Ovary (tissue), 9 donors: Measurements from ENCODE around the gene THOC7. TPM values are rescaled to one million over a fixed set of nuclear protein-coding genes. Genes with fewer than 3 reads are reported as not detected.

Source experiments
- DNase-seq, 5 donors: peaks; one replicate each; pipeline ENCODE4 v3.0.0-alpha.2; 2019 to 2020
- H3K27ac ChIP-seq, 2 donors: fragments of 200-600 bp; one replicate each; pipeline versions ENCODE4 v1.5.1 to v1.8.0; 2019 to 2022
- H3K27me3 ChIP-seq: fragments of 200-600 bp; one replicate; pipeline ENCODE4 v1.8.0; 2022
- H3K36me3 ChIP-seq: fragments of 200-600 bp; sonication (generic); one replicate; pipeline ENCODE4 v1.5.1; 2019
- H3K4me1 ChIP-seq: one replicate; pipeline ENCODE4 v1.8.1; 2013; ENCODE audit warnings: mild to moderate bottlenecking, moderate library complexity; ENCODE audit not compliant: insufficient read depth
- H3K4me3 ChIP-seq: fragments of 200-600 bp; sonication (generic); one replicate; pipeline ENCODE4 v1.5.1; 2017
- H3K9me3 ChIP-seq, 2 donors: fragments of 200-600 bp in 1 of 2; sonication (generic) in 1 of 2; one replicate each; pipeline versions ENCODE4 v1.5.1 to v1.8.1; 2013 to 2019; ENCODE audit warnings: mild to moderate bottlenecking in 1 of 2, moderate library complexity in 1 of 2
- CTCF ChIP-seq, 3 donors: fragments of 450-650 bp in 2 of 3; fragments of 200-600 bp in 1 of 3; IDR thresholded peaks; one replicate each; pipeline versions ENCODE4 v1.5.1 to v1.8.0; 2016 to 2022; ENCODE audit warnings: antibody characterized with exemption in 3 of 3, mild to moderate bottlenecking in 1 of 3
- EP300 ChIP-seq: sonication (generic); formaldehyde crosslinking; IDR thresholded peaks from one replicate; pipeline ENCODE4 v1.6.1; 2017; ENCODE audit warnings: antibody characterized with exemption
- POLR2A ChIP-seq: fragments of 450-650 bp; IDR thresholded peaks from one replicate; pipeline ENCODE4 v1.6.1; 2017; ENCODE audit warnings: antibody characterized with exemption, mild to moderate bottlenecking, moderate library complexity
- WGBS, 3 donors: extraction: QIAGEN DNeasy Blood & Tissue Kit in 1 of 3; methylation state at CpG; one replicate each; pipeline versions ENCODE4 v1.1.5 to v1.1.7; 2013 to 2017; 5-methylcytosine and 5-hydroxymethylcytosine counted together
- intact Hi-C, 4 donors: fragments of 100-400 bp; cut with DNase I; formaldehyde crosslinking; loops; one replicate each; pipeline versions ENCODE4 v1.11.0 to v1.15.1; 2022 to 2023
- polyA plus RNA-seq, 2 donors: library from polyadenylated mRNA; stranded (reverse); fragments of 200-250 nt in 1 of 2; fragments of 350-450 nt in 1 of 2; fragmentation: Illumina TruSeq in 1 of 2; extraction: RNeasy Lipid Tissue Mini Kit (QIAGEN cat#74804) in 1 of 2; gene quantifications; one replicate each; pipeline ENCODE4 v1.2.3, GENCODE V29; 2013 to 2014
- total RNA-seq, 7 donors: library from RNA; depleted of rRNA in 2 of 7; stranded (reverse); fragments of >200 nt in 2 of 7; fragmentation: NEBNext Ultra II Directional in 3 of 7; extraction: Animal tissue kit (Norgen Biotek cat#: 25700) in 3 of 7; gene quantifications; one replicate each; pipeline versions ENCODE4 v1.1.0 to v1.2.4, GENCODE V29; 2016 to 2023
- donor health status: DM: no; HTN: no; CAD: no; lungs with moderate emphysema.
- donor health status: DM: no; HTN: no; CAD: no.
- donor health status: Bipolar disorder and iron deficiency.
- donor health status: DM: yes; HTN: yes; CAD: no.
- donor health status: DM: no; HTN: no; CAD: no.
- donor health status: DM: yes; HTN: yes; CAD: no.

The THOC7 gene
- total and polyA plus RNA-seq, 9 donors, result 38.2 to 80.3 (median 47.4) TPM

GRCh38 chr3:63849175-63849574 is 14.4 kb downstream of the THOC7 start:
- H3K27me3 ChIP-seq, result no peaks in the 10 kb centered on the region
- no peaks in the 10 kb centered on the region for H3K9me3 ChIP-seq
- WGBS, 3 donors, result 97 to 99% (median 99%) methylated on average over 4 of the region's 4 CpGs
- DNase-seq, result no peak
- intact Hi-C loops, result no loop called here
- no peak overlapping the region for H3K27ac ChIP-seq
- H3K36me3 ChIP-seq, result no peaks in the 10 kb centered on the region
- TF ChIP-seq POLR2A, result no peak
- TF ChIP-seq CTCF (IDR thresholded peaks at IDR 0.05), result no peak
- TF ChIP-seq EP300, result no peak
- no peak overlapping the region for H3K4me3 ChIP-seq
- H3K4me1 ChIP-seq, result no peaks in the 10 kb centered on the region

- Histone ChIP-seq H3K36me3 (no peaks in the 10 kb centered on the region), H3K9me3 (no peaks in the 10 kb centered on the region)
- intact Hi-C loops, result no loop called here
These were observed 15.7 kb downstream of the THOC7 start for GRCh38 chr3:63847718-63848450.

GRCh38 chr3:63845215-63845614 is 18.4 kb downstream of the THOC7 start:
- Histone ChIP-seq H3K4me1 (no peaks in the 10 kb centered on the region), H3K36me3 (no peaks in the 10 kb centered on the region), H3K27me3 (no peaks in the 10 kb centered on the region), H3K4me3 (no peak overlapping the region), H3K9me3 (no peaks in the 10 kb centered on the region), H3K27ac (no peak overlapping the region)
- 78 to 92% (median 86%) methylated on average over 4 of the region's 4 CpGs for WGBS, 3 donors
- intact Hi-C loops, result no loop called here
- no peak for TF ChIP-seq POLR2A
- TF ChIP-seq EP300, result no peak
- no peak for DNase-seq

More at GRCh38 chr3:63847718-63848450, 15.7 kb downstream of the THOC7 start:
- no peak for TF ChIP-seq POLR2A
- TF ChIP-seq EP300, result no peak
- no peak for TF ChIP-seq CTCF (IDR thresholded peaks at IDR 0.05)
- Histone ChIP-seq H3K27ac (no peak overlapping the region), H3K4me3 (no peak overlapping the region), H3K27me3 (no peaks in the 10 kb centered on the region), H3K4me1 (no peaks in the 10 kb centered on the region)
- no peak for DNase-seq
- WGBS, 3 donors, result 79 to 92% (median 82%) methylated on average over 1 of the region's 1 CpG

GRCh38 chr3:63842127-63842526 is 21.5 kb downstream of the THOC7 start:
- DNase-seq, result no peak
- TF ChIP-seq CTCF (IDR thresholded peaks at IDR 0.05), result no peak
- TF ChIP-seq POLR2A, result no peak
- TF ChIP-seq EP300, result no peak
- Histone ChIP-seq H3K4me3 (no peak overlapping the region), H3K4me1 (no peaks in the 10 kb centered on the region), H3K27ac (no peak overlapping the region), H3K27me3 (no peaks in the 10 kb centered on the region), H3K36me3 (no peaks in the 10 kb centered on the region), H3K9me3 (no peaks in the 10 kb centered on the region)
- intact Hi-C loops, result no loop called here

- TF ChIP-seq POLR2A, result no peak
- no peak for TF ChIP-seq EP300
- no peak for TF ChIP-seq CTCF (IDR thresholded peaks at IDR 0.05)
- H3K4me1 ChIP-seq, result no peaks in the 10 kb centered on the region
- intact Hi-C loops, result no loop called here
These were observed 21.9 kb downstream of the THOC7 start for GRCh38 chr3:63841704-63842103.

More at GRCh38 chr3:63841704-63842103, 21.9 kb downstream of the THOC7 start:
- DNase-seq, result no peak
- no peaks in the 10 kb centered on the region for H3K27me3 ChIP-seq
- H3K4me3 ChIP-seq, result no peak overlapping the region
- H3K9me3 ChIP-seq, result no peaks in the 10 kb centered on the region
- H3K27ac ChIP-seq, result no peak overlapping the region
- H3K36me3 ChIP-seq, result no peaks in the 10 kb centered on the region
- WGBS, 3 donors, result 0% methylated on average over 1 of the region's 1 CpG
